AG04450 (cell line): ENCODE measurements around the gene INSR. TPM values are rescaled to one million over a fixed set of nuclear protein-coding genes. Genes with fewer than 3 reads are reported as not detected.
"Not testable (repeated sequence)": the region's sequence is repeated elsewhere in the genome, so short reads cannot be mapped to it uniquely, and the experiment has no call there.

ENCODE experiments used
- CTCF ChIA-PET: fragments of 300-600, 350-600 bp; formaldehyde crosslinking; extraction: SDS; loops from one replicate; lab custom pipeline; 2022; ENCODE audit warnings: antibody characterized with exemption, inconsistent platforms; lab: Charles Lee
- POLR2A ChIA-PET: fragments of 350-600 bp; formaldehyde crosslinking; extraction: SDS; loops from one replicate; lab custom pipeline; 2021; ENCODE audit warnings: antibody characterized with exemption, inconsistent platforms; lab: Yijun Ruan, JAX
- DNase-seq: peaks from one replicate; pipeline ENCODE4 v3.0.0-alpha.2; 2011; ENCODE audit warnings: low read depth, low spot score
- H3K27ac ChIP-seq: one replicate; pipeline ENCODE4 v1.5.1; 2012; ENCODE audit warnings: low read depth, low read length, control low read depth
- H3K27me3 ChIP-seq: one replicate; pipeline ENCODE4 v1.6.0; 2012; ENCODE audit warnings: low read length; ENCODE audit not compliant: control insufficient read depth, insufficient read depth
- H3K4me3 ChIP-seq: 2 replicates; pipeline ENCODE4 v1.5.1; 2011; ENCODE audit warnings: mild to moderate bottlenecking, low read depth, low read length, control low read depth
- H3K9me3 ChIP-seq: 2 replicates; pipeline ENCODE4 v1.5.1; 2012; ENCODE audit warnings: low read length; ENCODE audit not compliant: control insufficient read depth, insufficient read depth
- CTCF ChIP-seq: IDR thresholded peaks from 2 replicates; pipeline ENCODE4 v1.5.1; 2011; ENCODE audit warnings: low read depth, low read length, control low read depth, inconsistent platforms
- polyA plus RNA-seq: library from polyadenylated mRNA; depleted of rRNA; stranded (reverse); fragments of >200 nt; gene quantifications from 2 replicates; pipeline ENCODE4 v1.2.3, GENCODE V29; 2011; rRNA removed

INSR gene
- polyA plus RNA-seq, 1 experiment, result 2.9 TPM

- POLR2A ChIA-PET, H3K27ac ChIP-seq, H3K9me3 ChIP-seq, H3K4me3 ChIP-seq, H3K27me3 ChIP-seq, CTCF ChIA-PET, DNase-seq: not testable (repeated sequence)
- TF ChIP-seq CTCF, result peak; percentile 20; the same call in 1 of the 2 replicates
These were observed 227.1 kb downstream of the INSR start for GRCh38 chr19:7067122-7067521.

- no peaks in the 10 kb centered on the region for H3K27me3 ChIP-seq
- DNase-seq, result no peak
- H3K9me3 ChIP-seq, result peaks cover 2% of the 10 kb centered on the region; the same call in 1 of the 2 replicates
- ChIA-PET POLR2A (no interaction called here), CTCF (no interaction called here)
- no peak overlapping the region for H3K27ac ChIP-seq
- H3K4me3 ChIP-seq, result no peak overlapping the region
- no peak for TF ChIP-seq CTCF
These were observed 230.3 kb downstream of the INSR start for GRCh38 chr19:7063764-7064418.

- H3K27me3 ChIP-seq, result no peaks in the 10 kb centered on the region
- DNase-seq, result no peak
- H3K27ac ChIP-seq, result no peak overlapping the region
- no peak overlapping the region for H3K4me3 ChIP-seq
- CTCF ChIA-PET, result no interaction called here
- POLR2A ChIA-PET, result no interaction called here
- peaks cover 2% of the 10 kb centered on the region; the same call in 1 of the 2 replicates for H3K9me3 ChIP-seq
- TF ChIP-seq CTCF, result no peak
These were observed 230.9 kb downstream of the INSR start for GRCh38 chr19:7063339-7063738.

Other genes with a start within 250 kb of the INSR start
- not detected in 2 replicates for gene MBD3L2, start 245.1 kb downstream of the INSR start, polyA plus RNA-seq
- gene MBD3L3, start 235.7 kb downstream of the INSR start, polyA plus RNA-seq, result not detected in 2 replicates
- gene ZNF557, start 224.7 kb downstream of the INSR start, polyA plus RNA-seq, result 5.2 and 6.2 TPM in 2 replicates
- 4.9 and 6.0 TPM in 2 replicates for gene ARHGEF18, start 54.5 kb upstream of the INSR start, polyA plus RNA-seq
- 0.60 and 1.2 TPM in 2 replicates for gene PEX11G, start 194.6 kb upstream of the INSR start, polyA plus RNA-seq
- gene ZNF358, start 221.7 kb upstream of the INSR start, polyA plus RNA-seq, result 20.7 and 29.5 TPM in 2 replicates
- gene MCOLN1, start 228.2 kb upstream of the INSR start, polyA plus RNA-seq, result 12.8 and 16.0 TPM in 2 replicates
- gene PNPLA6, start 241.3 kb upstream of the INSR start, polyA plus RNA-seq, result 17.0 and 19.8 TPM in 2 replicates